Astrocyte of the spinal cord (primary cell): ENCODE results near the gene EXD3.

Experiments used
- DNase-seq: peaks from one replicate; pipeline ENCODE4 v3.0.0; 2011; ENCODE audit warnings: low read depth, low spot score
- H3K4me3 ChIP-seq: 2 replicates; pipeline ENCODE4 v1.5.1; 2011; ENCODE audit warnings: low read depth, mild to moderate bottlenecking, low read length, moderate library complexity
- in situ Hi-C: cut with HindIII; loops from 2 replicates; pipeline ENCODE4 v1.10.0; 2017; ENCODE audit warnings: low sequenced_read_pairs
- TF ChIP-seq, protein P1 (sequence below): IDR thresholded peaks from 2 replicates; pipeline ENCODE4 v1.5.1; 2012; ENCODE audit warnings: low read depth, mild to moderate bottlenecking, low read length, inconsistent platforms

Gene EXD3

DNA sequence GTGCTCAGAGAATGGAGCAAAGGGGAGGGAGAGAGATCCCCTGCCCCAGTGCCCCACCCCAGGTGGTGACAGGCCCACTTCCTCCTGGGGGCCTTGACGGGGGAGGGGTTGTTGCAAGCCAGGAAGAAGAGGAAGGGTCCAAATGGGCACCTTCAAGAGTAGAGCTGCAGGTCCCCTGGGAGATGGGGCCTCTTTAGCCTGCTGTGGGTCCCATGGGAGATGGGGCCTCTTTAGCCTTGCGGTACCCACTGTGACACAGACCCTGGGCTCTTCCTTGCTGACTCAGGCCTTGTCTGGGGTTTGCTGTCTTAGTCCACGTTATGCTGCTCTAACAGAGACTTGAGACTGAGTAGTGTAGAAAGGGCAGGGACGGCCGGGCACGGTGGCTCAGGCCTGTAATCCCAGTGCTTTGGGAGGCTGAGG lies 155.0 kb downstream of the EXD3 start:
- in situ Hi-C loops: no loop called here

DNA sequence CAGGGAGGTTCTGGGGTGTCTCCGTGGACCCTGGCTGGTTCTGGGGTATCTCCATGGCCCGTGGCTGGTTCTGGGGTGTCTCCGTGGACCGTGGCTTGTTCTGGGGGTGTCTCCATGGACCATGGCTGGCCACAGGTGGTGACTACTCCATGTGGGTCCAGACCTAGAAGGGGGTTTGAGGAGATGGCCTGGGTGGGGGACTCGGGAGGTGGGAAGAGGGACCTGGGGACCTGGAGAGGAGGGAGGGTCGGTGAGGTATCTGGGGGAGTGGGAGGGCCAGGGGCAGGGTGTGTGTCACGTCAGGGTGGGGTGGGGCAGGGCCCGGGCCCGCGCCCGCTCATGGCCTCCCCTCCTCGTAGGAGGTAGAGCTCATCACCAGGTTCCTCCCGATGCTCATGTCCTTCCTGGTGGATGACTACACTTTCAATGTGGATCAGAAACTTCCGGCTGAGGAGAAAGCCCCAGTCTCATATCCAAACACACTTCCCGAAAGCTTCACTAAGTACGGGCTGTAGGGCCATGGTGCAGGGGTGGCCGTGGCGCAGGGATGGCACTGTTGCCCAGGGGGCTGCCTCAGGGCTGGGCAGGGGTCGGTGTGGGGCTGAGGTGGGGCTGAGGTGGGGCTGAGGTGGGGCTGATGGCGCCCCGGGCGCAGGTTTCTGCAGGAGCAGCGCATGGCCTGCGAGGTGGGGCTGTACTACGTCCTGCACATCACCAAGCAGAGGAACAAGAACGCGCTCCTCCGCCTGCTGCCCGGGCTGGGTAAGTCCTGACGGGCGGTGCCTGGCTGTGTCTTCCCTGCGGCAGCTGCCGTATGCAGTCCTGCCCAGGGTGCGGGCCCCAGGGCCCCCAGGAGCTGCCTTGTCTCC lies 156.1 kb downstream of the EXD3 start:
- no peak overlapping the region for H3K4me3 ChIP-seq
- no peak for DNase-seq
- TF ChIP-seq, protein P1, sequence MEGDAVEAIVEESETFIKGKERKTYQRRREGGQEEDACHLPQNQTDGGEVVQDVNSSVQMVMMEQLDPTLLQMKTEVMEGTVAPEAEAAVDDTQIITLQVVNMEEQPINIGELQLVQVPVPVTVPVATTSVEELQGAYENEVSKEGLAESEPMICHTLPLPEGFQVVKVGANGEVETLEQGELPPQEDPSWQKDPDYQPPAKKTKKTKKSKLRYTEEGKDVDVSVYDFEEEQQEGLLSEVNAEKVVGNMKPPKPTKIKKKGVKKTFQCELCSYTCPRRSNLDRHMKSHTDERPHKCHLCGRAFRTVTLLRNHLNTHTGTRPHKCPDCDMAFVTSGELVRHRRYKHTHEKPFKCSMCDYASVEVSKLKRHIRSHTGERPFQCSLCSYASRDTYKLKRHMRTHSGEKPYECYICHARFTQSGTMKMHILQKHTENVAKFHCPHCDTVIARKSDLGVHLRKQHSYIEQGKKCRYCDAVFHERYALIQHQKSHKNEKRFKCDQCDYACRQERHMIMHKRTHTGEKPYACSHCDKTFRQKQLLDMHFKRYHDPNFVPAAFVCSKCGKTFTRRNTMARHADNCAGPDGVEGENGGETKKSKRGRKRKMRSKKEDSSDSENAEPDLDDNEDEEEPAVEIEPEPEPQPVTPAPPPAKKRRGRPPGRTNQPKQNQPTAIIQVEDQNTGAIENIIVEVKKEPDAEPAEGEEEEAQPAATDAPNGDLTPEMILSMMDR: no peak
- in situ Hi-C loops: no loop called here

More for the DNA sequence above, 155.0 kb downstream of the EXD3 start:
- no peak for DNase-seq
- TF ChIP-seq, protein P1: no peak
- no peak overlapping the region for H3K4me3 ChIP-seq

DNA sequence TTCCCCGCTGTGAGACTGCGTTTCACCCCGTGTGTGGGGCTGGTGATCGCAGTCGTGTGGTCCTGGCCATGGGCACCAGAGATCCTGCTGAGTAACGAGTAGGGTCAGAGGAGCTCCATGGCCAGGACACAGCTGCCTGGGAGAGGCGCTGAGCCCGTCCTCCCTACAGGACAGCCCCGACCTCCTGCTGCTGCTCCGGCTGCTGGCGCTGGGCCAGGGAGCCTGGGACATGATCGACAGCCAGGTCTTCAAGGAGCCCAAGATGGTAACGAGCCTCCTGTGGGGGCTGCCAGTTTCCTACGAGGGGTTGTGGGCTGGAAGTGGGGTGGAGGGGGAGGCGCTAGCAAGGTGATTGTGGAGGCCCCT lies 156.8 kb downstream of the EXD3 start:
- in situ Hi-C loops: no loop called here
- TF ChIP-seq, protein P1: no peak
- H3K4me3 ChIP-seq: no peak overlapping the region

DNA sequence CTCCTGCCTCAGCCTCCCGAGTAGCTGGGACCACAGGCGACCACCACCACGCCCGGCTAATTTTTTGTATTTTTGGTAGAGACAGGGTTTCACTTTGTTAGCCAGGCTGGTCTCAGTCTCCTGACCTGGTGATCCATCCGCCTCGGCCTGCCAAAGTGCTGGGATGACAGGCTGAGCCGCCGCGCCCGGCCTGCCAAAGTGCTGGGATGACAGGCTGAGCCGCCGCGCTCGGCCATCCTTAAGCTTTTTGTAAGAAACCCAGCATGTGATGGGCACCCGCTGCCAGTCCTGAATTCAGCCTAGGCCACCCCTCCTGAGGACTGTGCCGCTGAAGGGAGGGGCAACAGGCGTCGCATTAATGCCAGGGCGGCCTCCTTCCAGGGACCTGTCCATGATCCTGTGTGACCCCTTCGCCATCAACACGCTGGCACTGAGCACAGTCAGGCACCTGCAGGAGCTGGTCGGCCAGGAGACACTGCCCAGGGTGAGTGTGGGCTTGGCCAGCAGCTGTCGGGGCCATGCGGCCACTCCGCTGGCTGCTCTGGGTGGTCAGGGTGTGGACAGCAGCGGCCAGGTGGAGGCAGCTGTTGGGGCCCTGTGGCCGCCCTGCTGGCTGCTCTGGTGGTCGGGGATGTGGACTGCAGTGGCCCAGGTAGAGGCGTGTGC lies 157.3 kb downstream of the EXD3 start:
- no peak overlapping the region for H3K4me3 ChIP-seq
- no peak for DNase-seq
- in situ Hi-C loops: no loop called here
- TF ChIP-seq, protein P1: no peak

More for the DNA sequence above, 156.8 kb downstream of the EXD3 start:
- DNase-seq: no peak

DNA sequence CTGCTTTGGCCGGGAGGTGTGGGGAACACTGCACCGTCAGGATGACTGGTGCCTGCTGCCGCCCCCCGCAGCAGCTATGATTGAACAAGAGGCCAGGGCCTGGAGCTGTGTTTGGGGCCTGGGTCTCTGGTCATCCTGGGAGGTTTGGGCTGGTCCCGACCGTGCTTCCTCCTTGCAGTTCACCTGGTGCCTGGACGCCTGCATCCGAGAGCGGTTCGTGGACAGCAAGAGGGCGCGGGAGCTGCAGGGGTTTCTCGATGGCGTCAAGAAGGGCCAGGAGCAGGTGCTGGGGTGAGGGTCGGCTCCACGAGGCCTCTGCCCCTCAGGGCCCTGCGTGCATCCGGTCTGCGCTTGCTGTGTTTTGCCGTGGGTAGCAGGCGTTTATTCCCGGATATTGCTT lies 158.9 kb downstream of the EXD3 start:
- no peak overlapping the region for H3K4me3 ChIP-seq
- no peak for DNase-seq
- in situ Hi-C loops: no loop called here
- TF ChIP-seq, protein P1: no peak

DNA sequence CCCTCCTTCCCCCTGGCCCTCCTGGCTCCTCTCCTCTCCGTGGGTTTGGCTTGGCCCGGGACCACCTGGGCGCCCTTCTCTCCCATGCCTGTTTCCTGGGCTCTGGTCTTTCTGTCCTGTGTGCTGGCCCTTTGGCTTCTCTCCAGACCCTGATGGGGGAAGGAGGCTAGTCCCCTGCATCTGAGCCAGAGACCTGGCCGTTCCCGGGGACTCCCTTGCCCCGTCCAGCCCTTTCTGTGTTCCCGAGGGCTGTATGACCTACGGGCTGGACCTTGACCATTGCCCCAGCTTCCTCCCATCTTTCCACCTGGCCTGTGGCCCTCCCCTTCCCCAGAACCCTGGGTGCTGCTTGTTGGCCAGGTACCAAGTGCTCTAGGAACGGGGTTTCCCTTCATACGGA lies 159.5 kb downstream of the EXD3 start:
- TF ChIP-seq, protein P1: no peak
- in situ Hi-C loops: no loop called here
- H3K4me3 ChIP-seq: no peak overlapping the region
- no peak for DNase-seq
